ENCODE results near the gene DYSF.

DNA sequence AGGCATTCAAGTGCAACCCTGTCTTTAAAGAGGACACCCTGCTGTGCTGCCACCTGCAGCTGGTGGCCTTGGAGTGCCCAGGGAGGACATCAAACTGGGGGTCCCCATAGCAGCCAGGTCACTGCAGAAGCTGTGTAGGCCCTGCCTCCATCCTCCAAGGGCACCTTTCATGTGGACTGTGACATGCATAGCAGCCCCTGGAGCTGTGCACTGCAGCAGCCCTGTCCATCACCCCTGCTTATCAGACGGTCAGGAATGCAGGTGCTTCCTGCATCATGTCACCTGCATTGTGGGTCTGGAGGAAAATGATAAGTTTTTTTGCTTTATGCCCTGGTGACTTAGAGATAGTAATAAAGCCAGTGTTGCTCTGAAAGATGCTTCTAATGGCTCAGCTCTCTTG lies 155.7 kb downstream of the DYSF start:
- TF ChIP-seq, protein P1, sequence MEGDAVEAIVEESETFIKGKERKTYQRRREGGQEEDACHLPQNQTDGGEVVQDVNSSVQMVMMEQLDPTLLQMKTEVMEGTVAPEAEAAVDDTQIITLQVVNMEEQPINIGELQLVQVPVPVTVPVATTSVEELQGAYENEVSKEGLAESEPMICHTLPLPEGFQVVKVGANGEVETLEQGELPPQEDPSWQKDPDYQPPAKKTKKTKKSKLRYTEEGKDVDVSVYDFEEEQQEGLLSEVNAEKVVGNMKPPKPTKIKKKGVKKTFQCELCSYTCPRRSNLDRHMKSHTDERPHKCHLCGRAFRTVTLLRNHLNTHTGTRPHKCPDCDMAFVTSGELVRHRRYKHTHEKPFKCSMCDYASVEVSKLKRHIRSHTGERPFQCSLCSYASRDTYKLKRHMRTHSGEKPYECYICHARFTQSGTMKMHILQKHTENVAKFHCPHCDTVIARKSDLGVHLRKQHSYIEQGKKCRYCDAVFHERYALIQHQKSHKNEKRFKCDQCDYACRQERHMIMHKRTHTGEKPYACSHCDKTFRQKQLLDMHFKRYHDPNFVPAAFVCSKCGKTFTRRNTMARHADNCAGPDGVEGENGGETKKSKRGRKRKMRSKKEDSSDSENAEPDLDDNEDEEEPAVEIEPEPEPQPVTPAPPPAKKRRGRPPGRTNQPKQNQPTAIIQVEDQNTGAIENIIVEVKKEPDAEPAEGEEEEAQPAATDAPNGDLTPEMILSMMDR (IDR thresholded peaks at IDR 0.05): no peak
- TF ChIP-seq POLR2A (IDR thresholded peaks at IDR 0.05; ENCODE audit: low read depth): no peak
